HEK293 (cell line): ENCODE data around the gene ADGRD1.

ENCODE experiments used
- CTCF ChIA-PET: fragments of 350-600 bp; formaldehyde crosslinking; extraction: SDS; loops from one replicate; lab custom pipeline; 2021; ENCODE audit warnings: antibody characterized with exemption; lab: Yijun Ruan, JAX
- POLR2A ChIA-PET: fragments of 300-600 bp; formaldehyde crosslinking; extraction: SDS; loops from one replicate; lab custom pipeline; 2020; ENCODE audit warnings: antibody characterized with exemption, inconsistent platforms; lab: Yijun Ruan, JAX
- H3K27ac ChIP-seq: fragments of 200-500 bp; sonication (Bioruptor generic); 2 replicates; pipeline ENCODE4 v1.5.1; 2014; ENCODE audit warnings: low read depth, low read length, control low read depth, inconsistent platforms; ENCODE audit errors: extremely low read depth
- H3K36me3 ChIP-seq, 2 experiments: fragments of 200-500 bp in 1 of 2; sonication (Bioruptor generic) in 1 of 2; 1 replicate in 1 of 2; 2 replicates in 1 of 2; pipeline ENCODE4 v1.5.1; 2014 to 2017; ENCODE audit warnings: inconsistent platforms in 2 of 2, low read length in 2 of 2; ENCODE audit not compliant: control insufficient read depth in 2 of 2, insufficient read depth in 1 of 2
- H3K4me1 ChIP-seq: fragments of 200-500 bp; sonication (Bioruptor generic); 2 replicates; pipeline ENCODE4 v1.5.1; 2014; ENCODE audit warnings: mild to moderate bottlenecking, low read length, inconsistent platforms; ENCODE audit not compliant: control insufficient read depth, insufficient read depth
- H3K4me3 ChIP-seq: 2 replicates; pipeline ENCODE4 v1.5.1; 2011; ENCODE audit warnings: low read depth, mild to moderate bottlenecking, control low read depth, low read length, moderate library complexity
- H3K9me3 ChIP-seq: fragments of 200-500 bp; sonication (Bioruptor generic); 2 replicates; pipeline ENCODE4 v1.5.1; 2014; ENCODE audit warnings: low read depth, low read length, inconsistent platforms; ENCODE audit not compliant: control insufficient read depth, insufficient read depth
- ATF2 ChIP-seq: fragments of 450-650 bp; formaldehyde crosslinking; IDR thresholded peaks from 2 replicates; pipeline ENCODE4 v1.5.1; 2016; ENCODE audit warnings: missing biosample characterization, missing genetic modification characterization, low read depth
- FEZF1 ChIP-seq: fragments of 450-650 bp; formaldehyde crosslinking; IDR thresholded peaks from 2 replicates; pipeline ENCODE4 v1.5.1; 2016; ENCODE audit warnings: missing biosample characterization, missing genetic modification characterization
- KLF1 ChIP-seq: fragments of 450-650 bp; formaldehyde crosslinking; IDR thresholded peaks from 2 replicates; pipeline ENCODE4 v1.5.1; 2016; ENCODE audit warnings: missing biosample characterization, missing genetic modification characterization
- PRDM10 ChIP-seq: fragments of 450-650 bp; formaldehyde crosslinking; IDR thresholded peaks from 2 replicates; pipeline ENCODE4 v1.5.1; 2016; ENCODE audit warnings: missing biosample characterization, missing genetic modification characterization
- SCRT2 ChIP-seq: fragments of 450-650 bp; formaldehyde crosslinking; IDR thresholded peaks from 2 replicates; pipeline ENCODE4 v1.5.1; 2016; ENCODE audit warnings: missing biosample characterization, missing genetic modification characterization
- ZBTB1 ChIP-seq: fragments of 450-650 bp; formaldehyde crosslinking; IDR thresholded peaks from 2 replicates; pipeline ENCODE4 v1.5.1; 2016; ENCODE audit warnings: missing biosample characterization, missing genetic modification characterization
- ZBTB17 ChIP-seq: fragments of 450-650 bp; formaldehyde crosslinking; IDR thresholded peaks from 2 replicates; pipeline ENCODE4 v1.5.1; 2016; ENCODE audit warnings: missing biosample characterization, missing genetic modification characterization
- ZBTB20 ChIP-seq: fragments of 450-650 bp; formaldehyde crosslinking; IDR thresholded peaks from 2 replicates; pipeline ENCODE4 v1.5.1; 2016; ENCODE audit warnings: missing biosample characterization, missing genetic modification characterization
- ZBTB21 ChIP-seq: fragments of 450-650 bp; formaldehyde crosslinking; IDR thresholded peaks from 2 replicates; pipeline ENCODE4 v1.5.1; 2017; ENCODE audit warnings: missing biosample characterization, missing genetic modification characterization
- ZBTB8A ChIP-seq: fragments of 450-650 bp; formaldehyde crosslinking; IDR thresholded peaks from 2 replicates; pipeline ENCODE4 v1.5.1; 2016; ENCODE audit warnings: missing biosample characterization, missing genetic modification characterization
- ZEB2 ChIP-seq: fragments of 450-650 bp; formaldehyde crosslinking; IDR thresholded peaks from 2 replicates; pipeline ENCODE4 v1.5.1; 2016; ENCODE audit warnings: missing biosample characterization, missing genetic modification characterization
- ZIC2 ChIP-seq: fragments of 450-650 bp; formaldehyde crosslinking; IDR thresholded peaks from 2 replicates; pipeline ENCODE4 v1.5.1; 2016; ENCODE audit warnings: missing biosample characterization, missing genetic modification characterization
- ZNF19 ChIP-seq: fragments of 450-650 bp; formaldehyde crosslinking; IDR thresholded peaks from 2 replicates; pipeline ENCODE4; 2016; ENCODE audit warnings: missing biosample characterization, missing genetic modification characterization, low read depth
- ZNF302 ChIP-seq: fragments of 450-650 bp; formaldehyde crosslinking; IDR thresholded peaks from 2 replicates; pipeline ENCODE4 v1.5.1; 2016; ENCODE audit warnings: missing biosample characterization, missing genetic modification characterization, low read depth
- ZNF335 ChIP-seq: fragments of 450-650 bp; formaldehyde crosslinking; conservative IDR thresholded peaks from 2 replicates; pipeline ENCODE4 v1.5.1; 2016; ENCODE audit warnings: missing biosample characterization, missing genetic modification characterization
- ZNF37A ChIP-seq: fragments of 450-650 bp; IDR thresholded peaks from 2 replicates; pipeline ENCODE4 v1.5.1; 2018; ENCODE audit warnings: missing biosample characterization, missing genetic modification characterization
- ZNF394 ChIP-seq: fragments of 450-650 bp; formaldehyde crosslinking; IDR thresholded peaks from 2 replicates; pipeline ENCODE4 v1.5.1; 2016; ENCODE audit warnings: missing biosample characterization, missing genetic modification characterization, mild to moderate bottlenecking, moderate library complexity, borderline replicate concordance
- ZNF404 ChIP-seq: fragments of 450-650 bp; formaldehyde crosslinking; IDR thresholded peaks from 2 replicates; pipeline ENCODE4 v1.5.1; 2017; ENCODE audit warnings: missing biosample characterization, missing genetic modification characterization
- ZNF473 ChIP-seq: fragments of 450-650 bp; formaldehyde crosslinking; IDR thresholded peaks from 2 replicates; pipeline ENCODE4 v1.5.1; 2017; ENCODE audit warnings: missing biosample characterization, missing genetic modification characterization
- ZNF510 ChIP-seq: fragments of 450-650 bp; formaldehyde crosslinking; IDR thresholded peaks from 2 replicates; pipeline ENCODE4 v1.5.1; 2018; ENCODE audit warnings: mild to moderate bottlenecking, missing genetic modification characterization, missing biosample characterization; ENCODE audit not compliant: insufficient replicate concordance
- ZNF580 ChIP-seq: fragments of 450-650 bp; formaldehyde crosslinking; IDR thresholded peaks from 2 replicates; pipeline ENCODE4 v1.5.1; 2016; ENCODE audit warnings: missing biosample characterization, missing genetic modification characterization
- ZNF623 ChIP-seq: fragments of 450-650 bp; formaldehyde crosslinking; IDR thresholded peaks from 2 replicates; pipeline ENCODE4 v1.5.1; 2016; ENCODE audit warnings: missing biosample characterization, missing genetic modification characterization
- TF ChIP-seq, protein P1 (sequence below): fragments of 450-650 bp; formaldehyde crosslinking; IDR thresholded peaks from 2 replicates; pipeline ENCODE4 v1.5.1; 2016; ENCODE audit warnings: missing biosample characterization, missing genetic modification characterization
- TF ChIP-seq, protein P2 (sequence below): fragments of 450-650 bp; formaldehyde crosslinking; IDR thresholded peaks from 2 replicates; pipeline ENCODE4 v1.5.1; 2017; ENCODE audit warnings: missing biosample characterization, missing genetic modification characterization

ADGRD1 gene

GRCh38 chr12:130990034-130990433, 36.3 kb downstream of the ADGRD1 start:
- H3K27ac ChIP-seq: no peak overlapping the region
- H3K36me3 ChIP-seq: no peaks in the 10 kb centered on the region
- H3K9me3 ChIP-seq: no peaks in the 10 kb centered on the region
- no peak overlapping the region for H3K4me3 ChIP-seq
- ChIA-PET POLR2A (no interaction called here), CTCF (no interaction called here)
- peak; percentile 54; the same call in 1 of the 2 replicates for TF ChIP-seq ATF2
- 0 out of 2 replicates have a peak, but pooled peaks have one; percentile 25 for TF ChIP-seq ZNF394 (tag by site-specific recombination)
- no peak for TF ChIP-seq ZNF302
- peak; percentile 15; the same call in 1 of the 2 replicates for TF ChIP-seq KLF1 (tag by site-specific recombination)
- H3K4me1 ChIP-seq: no peaks in the 10 kb centered on the region

- Histone ChIP-seq H3K4me3 (no peak overlapping the region), H3K4me1 (no peaks in the 10 kb centered on the region), H3K36me3 (no peaks in the 10 kb centered on the region), H3K27ac (no peak overlapping the region), H3K9me3 (no peaks in the 10 kb centered on the region)
- ChIA-PET POLR2A (no interaction called here), CTCF (no interaction called here)
- no peak for TF ChIP-seq ZBTB20 (tag by site-specific recombination)
- no peak for TF ChIP-seq ZNF19
- no peak for TF ChIP-seq ZBTB17 (tag by site-specific recombination)
- TF ChIP-seq FEZF1 (tag by site-specific recombination): no peak
- TF ChIP-seq ZNF473: no peak
- 0 out of 2 replicates have a peak, but pooled peaks have one; percentile 20 for TF ChIP-seq SCRT2 (tag by site-specific recombination)
- TF ChIP-seq ZEB2: no peak
- TF ChIP-seq ZBTB21 (tag by site-specific recombination): no peak
- TF ChIP-seq ZIC2: peak; percentile 42
- no peak for TF ChIP-seq ZBTB8A
Observed at GRCh38 chr12:130992448-130992847, 38.7 kb downstream of the ADGRD1 start.

- CTCF ChIA-PET: no interaction called here
- no peak overlapping the region for H3K27ac ChIP-seq
- TF ChIP-seq PRDM10 (tag by site-specific recombination) (no peak), ZNF335 (tag by site-specific recombination) (no peak), ZNF623 (tag by site-specific recombination) (no peak), ZNF404 (tag by site-specific recombination) (no peak), ZNF37A (tag by site-specific recombination) (no peak), ZNF580 (no peak), ZNF510 (tag by site-specific recombination) (no peak), ZBTB1 (tag by site-specific recombination) (no peak)
- TF ChIP-seq, protein P1, sequence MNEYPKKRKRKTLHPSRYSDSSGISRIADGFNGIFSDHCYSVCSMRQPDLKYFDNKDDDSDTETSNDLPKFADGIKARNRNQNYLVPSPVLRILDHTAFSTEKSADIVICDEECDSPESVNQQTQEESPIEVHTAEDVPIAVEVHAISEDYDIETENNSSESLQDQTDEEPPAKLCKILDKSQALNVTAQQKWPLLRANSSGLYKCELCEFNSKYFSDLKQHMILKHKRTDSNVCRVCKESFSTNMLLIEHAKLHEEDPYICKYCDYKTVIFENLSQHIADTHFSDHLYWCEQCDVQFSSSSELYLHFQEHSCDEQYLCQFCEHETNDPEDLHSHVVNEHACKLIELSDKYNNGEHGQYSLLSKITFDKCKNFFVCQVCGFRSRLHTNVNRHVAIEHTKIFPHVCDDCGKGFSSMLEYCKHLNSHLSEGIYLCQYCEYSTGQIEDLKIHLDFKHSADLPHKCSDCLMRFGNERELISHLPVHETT (tag by site-specific recombination): no peak
- TF ChIP-seq, protein P2, sequence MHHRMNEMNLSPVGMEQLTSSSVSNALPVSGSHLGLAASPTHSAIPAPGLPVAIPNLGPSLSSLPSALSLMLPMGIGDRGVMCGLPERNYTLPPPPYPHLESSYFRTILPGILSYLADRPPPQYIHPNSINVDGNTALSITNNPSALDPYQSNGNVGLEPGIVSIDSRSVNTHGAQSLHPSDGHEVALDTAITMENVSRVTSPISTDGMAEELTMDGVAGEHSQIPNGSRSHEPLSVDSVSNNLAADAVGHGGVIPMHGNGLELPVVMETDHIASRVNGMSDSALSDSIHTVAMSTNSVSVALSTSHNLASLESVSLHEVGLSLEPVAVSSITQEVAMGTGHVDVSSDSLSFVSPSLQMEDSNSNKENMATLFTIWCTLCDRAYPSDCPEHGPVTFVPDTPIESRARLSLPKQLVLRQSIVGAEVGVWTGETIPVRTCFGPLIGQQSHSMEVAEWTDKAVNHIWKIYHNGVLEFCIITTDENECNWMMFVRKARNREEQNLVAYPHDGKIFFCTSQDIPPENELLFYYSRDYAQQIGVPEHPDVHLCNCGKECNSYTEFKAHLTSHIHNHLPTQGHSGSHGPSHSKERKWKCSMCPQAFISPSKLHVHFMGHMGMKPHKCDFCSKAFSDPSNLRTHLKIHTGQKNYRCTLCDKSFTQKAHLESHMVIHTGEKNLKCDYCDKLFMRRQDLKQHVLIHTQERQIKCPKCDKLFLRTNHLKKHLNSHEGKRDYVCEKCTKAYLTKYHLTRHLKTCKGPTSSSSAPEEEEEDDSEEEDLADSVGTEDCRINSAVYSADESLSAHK: no peak
- no peaks in the 10 kb centered on the region for H3K9me3 ChIP-seq
- H3K4me3 ChIP-seq: no peak overlapping the region
- H3K36me3 ChIP-seq: no peaks in the 10 kb centered on the region
- H3K4me1 ChIP-seq: no peaks in the 10 kb centered on the region
- POLR2A ChIA-PET: no interaction called here
Observed at GRCh38 chr12:130992979-130993538, 39.4 kb downstream of the ADGRD1 start.
